WTC11 (cell line): ENCODE data around the gene PHC2.

ENCODE experiments used
- AR ChIP-seq: fragments of 250-450 bp; sonication (Bioruptor Pico); IDR thresholded peaks from 2 replicates; pipeline ENCODE4 v1.9.0; 2021; ENCODE audit warnings: mild to moderate bottlenecking
- ATF3 ChIP-seq: sonication (generic); formaldehyde crosslinking; conservative IDR thresholded peaks from 2 replicates; pipeline ENCODE4 v1.8.1; 2022; ENCODE audit warnings: mild to moderate bottlenecking, missing genetic modification reagents
- CBFB ChIP-seq: sonication (generic); formaldehyde crosslinking; IDR thresholded peaks from 2 replicates; pipeline ENCODE4 v1.8.1; 2022; ENCODE audit warnings: mild to moderate bottlenecking, low read depth, missing genetic modification reagents
- CTCF ChIP-seq: fragments of 200-600 bp; IDR thresholded peaks from 2 replicates; pipeline ENCODE4 v1.8.0; 2022; ENCODE audit warnings: antibody characterized with exemption
- E2F1 ChIP-seq: sonication (generic); formaldehyde crosslinking; IDR thresholded peaks from 2 replicates; pipeline ENCODE4 v1.8.0; 2022; ENCODE audit warnings: mild to moderate bottlenecking, missing genetic modification reagents
- FOXP1 ChIP-seq: sonication (generic); formaldehyde crosslinking; IDR thresholded peaks from 2 replicates; pipeline ENCODE4 v1.8.0; 2022; ENCODE audit warnings: missing genetic modification reagents, mild to moderate bottlenecking, moderate library complexity, borderline replicate concordance
- ZNF317 ChIP-seq: sonication (generic); formaldehyde crosslinking; IDR thresholded peaks from 2 replicates; pipeline ENCODE4 v1.8.1; 2023; ENCODE audit warnings: low read depth, mild to moderate bottlenecking, moderate library complexity, missing genetic modification reagents, borderline replicate concordance
- ZSCAN18 ChIP-seq: fragments of 250-450 bp; sonication (Bioruptor Pico); IDR thresholded peaks from 2 replicates; pipeline ENCODE4 v2.1.2; 2022; ENCODE audit warnings: mild to moderate bottlenecking, moderate library complexity

GRCh38 chr1:33418811-33419210 is 12.1 kb downstream of the PHC2 start:
- TF ChIP-seq AR (CRISPR knock-in tag) (no peak), CTCF (no peak), ZNF317 (CRISPR knock-in tag) (no peak), FOXP1 (no peak), ATF3 (CRISPR knock-in tag) (no peak), E2F1 (CRISPR knock-in tag) (no peak), CBFB (no peak), ZSCAN18 (CRISPR knock-in tag) (no peak)
